B cell (primary cell): ENCODE results near the gene PITX2. TPM values are rescaled to one million over a fixed set of nuclear protein-coding genes. Genes with fewer than 3 reads are reported as not detected.

Experiments
- ATAC-seq: fragments of 200-7000 bp; cut with Tn5 transposase; one replicate; pipeline ENCODE4 v1.10.0; 2021; ENCODE audit warnings: low read depth, mild to moderate bottlenecking, moderate number of reproducible peaks, moderate library complexity
- CTCF ChIA-PET: fragments of 350-600 bp; sonication (Branson Sonifier 250); formaldehyde crosslinking; loops from one replicate; lab custom pipeline; 2021; ENCODE audit warnings: antibody characterized with exemption, inconsistent platforms; lab: Charles Lee
- POLR2A ChIA-PET: fragments of 350-600 bp; sonication (Branson Sonifier 250); formaldehyde crosslinking; loops from one replicate; lab custom pipeline; 2021; ENCODE audit warnings: antibody characterized with exemption; lab: Charles Lee
- DNase-seq: peaks from one replicate; pipeline ENCODE4 v3.0.0; 2013
- H2AFZ ChIP-seq: 2 replicates; pipeline ENCODE4 v1.6.1; 2012; ENCODE audit warnings: mild to moderate bottlenecking, low read depth, low read length; ENCODE audit not compliant: insufficient read depth, poor library complexity, severe bottlenecking
- H3K27ac ChIP-seq, 2 donors: 1 replicate in 1 of 2; 2 replicates in 1 of 2; pipeline ENCODE4 v1.5.1; 2012 to 2013; ENCODE audit warnings: low read length in 2 of 2, mild to moderate bottlenecking in 2 of 2, moderate library complexity in 1 of 2
- H3K27me3 ChIP-seq, 4 experiments: fragments of 200-600 bp in 1 of 4; sonication (generic) in 1 of 4; replicated peaks in 1 of 4; 1 replicate in 2 of 4; 2 replicates in 2 of 4; pipeline versions ENCODE4 v1.6.1 to v1.7.0; 2013 to 2016; ENCODE audit warnings: low read length in 3 of 4, mild to moderate bottlenecking in 2 of 4, mixed read lengths in 1 of 4, moderate library complexity in 1 of 4; ENCODE audit not compliant: insufficient read depth in 4 of 4, control insufficient read depth in 3 of 4; ENCODE audit errors: control extremely low read depth in 1 of 4
- H3K36me3 ChIP-seq, 2 experiments: replicated peaks in 1 of 2; 1 replicate in 1 of 2; 2 replicates in 1 of 2; pipeline versions ENCODE4 v1.6.1 to v1.7.1; 2013; ENCODE audit warnings: low read length in 1 of 2; ENCODE audit not compliant: insufficient read depth in 2 of 2, control insufficient read depth in 1 of 2; ENCODE audit errors: control extremely low read depth in 1 of 2, extremely low read depth in 1 of 2
- H3K4me1 ChIP-seq, 2 donors: fragments of 200-600 bp in 1 of 2; sonication (generic) in 1 of 2; 1 replicate in 1 of 2; 2 replicates in 1 of 2; pipeline versions ENCODE4 v1.5.1 to v1.6.1; 2013 to 2017; ENCODE audit warnings: low read length in 2 of 2; ENCODE audit not compliant: control insufficient read depth in 2 of 2, insufficient read depth in 2 of 2
- H3K4me2 ChIP-seq: replicated peaks from 2 replicates; pipeline ENCODE3; 2012; ENCODE audit warnings: mild to moderate bottlenecking, low read depth, low read length; ENCODE audit not compliant: poor library complexity, severe bottlenecking
- H3K4me3 ChIP-seq, 5 experiments: fragments of 200-600 bp in 1 of 5; sonication (generic) in 1 of 5; 1 replicate in 3 of 5; 2 replicates in 2 of 5; pipeline versions ENCODE4 v1.5.1 to v1.7.0; 2011 to 2016; ENCODE audit warnings: low read length in 4 of 5, mild to moderate bottlenecking in 4 of 5, low read depth in 2 of 5, control low read depth in 1 of 5, moderate library complexity in 1 of 5; ENCODE audit not compliant: insufficient read depth in 1 of 5; ENCODE audit errors: control extremely low read depth in 1 of 5, extremely low read depth in 1 of 5
- H3K79me2 ChIP-seq: fragments of 200-600 bp; sonication (generic); one replicate; pipeline ENCODE4 v1.6.0; 2016; ENCODE audit warnings: low read length; ENCODE audit not compliant: control insufficient read depth, insufficient read depth
- H3K9ac ChIP-seq: fragments of 200-600 bp; sonication (generic); 2 replicates; pipeline ENCODE4 v1.6.1; 2017; ENCODE audit warnings: mild to moderate bottlenecking, low read length, moderate library complexity
- H3K9me3 ChIP-seq, 3 donors: one replicate each; pipeline versions ENCODE4 v1.6.1 to v1.7.1; 2013; ENCODE audit warnings: low read length in 2 of 3; ENCODE audit not compliant: control insufficient read depth in 2 of 3, insufficient read depth in 1 of 3; ENCODE audit errors: control extremely low read depth in 1 of 3
- H4K20me1 ChIP-seq: 2 replicates; pipeline ENCODE4 v1.6.0; 2012; ENCODE audit warnings: mild to moderate bottlenecking, low read length; ENCODE audit not compliant: insufficient read depth, control insufficient read depth, poor library complexity, severe bottlenecking
- H3K27ac Mint-ChIP-seq: one replicate; pipeline ENCODE4 v1.8.0; 2021; ENCODE audit warnings: mixed read lengths
- H3K27me3 Mint-ChIP-seq: one replicate; pipeline ENCODE4 v1.8.0; 2021; ENCODE audit warnings: mixed read lengths
- H3K4me1 Mint-ChIP-seq: one replicate; pipeline ENCODE4 v1.8.0; 2021; ENCODE audit warnings: mixed read lengths
- H3K4me3 Mint-ChIP-seq: one replicate; pipeline ENCODE4 v1.8.0; 2021; ENCODE audit warnings: mixed read lengths
- H3K9me3 Mint-ChIP-seq: one replicate; pipeline ENCODE4 v1.8.0; 2022; ENCODE audit warnings: mixed read lengths; ENCODE audit not compliant: insufficient read depth
- CTCF ChIP-seq: fragments of 200-600 bp; IDR thresholded peaks from one replicate; pipeline ENCODE4 v1.8.0; 2022; ENCODE audit warnings: antibody characterized with exemption, mild to moderate bottlenecking
- EZH2 ChIP-seq: IDR thresholded peaks from 2 replicates; pipeline ENCODE4 v1.6.1; 2012; ENCODE audit warnings: borderline replicate concordance, low read depth, mild to moderate bottlenecking, moderate library complexity, low read length; ENCODE audit not compliant: insufficient read depth, poor library complexity, severe bottlenecking
- WGBS: methylation state at CpG from one replicate; pipeline ENCODE4 v1.1.5; 2013; ENCODE audit warnings: missing lambda C conversion rate; ENCODE audit not compliant: insufficient coverage; 5-methylcytosine and 5-hydroxymethylcytosine counted together
- intact Hi-C: fragments of 100-400 bp; cut with micrococcal nuclease; formaldehyde crosslinking; loops from one replicate; pipeline ENCODE4 v1.10.0; 2022
- polyA plus RNA-seq: library from polyadenylated mRNA; depleted of rRNA; stranded (reverse); fragments of >200 nt; gene quantifications from 2 replicates; pipeline ENCODE4 v1.2.3, GENCODE V29; 2012
- total RNA-seq, 2 donors: library from RNA; stranded (reverse); fragments of 120-200 nt in 1 of 2; gene quantifications; 1 replicate in 1 of 2; 2 replicates in 1 of 2; pipeline versions ENCODE4 v1.2.3 to v1.2.4, GENCODE V29; 2013 to 2022

The PITX2 gene
- total and polyA plus RNA-seq, 2 donors (not counting 1 experiment from before 2014, with no cell fraction given): not detected

- WGBS: 75% methylated on average over 1 of the region's 1 CpG
- no peaks in the 10 kb centered on the region for H3K9me3 Mint-ChIP-seq
- Histone ChIP-seq H3K4me1 (no peaks in the 10 kb centered on the region), H3K4me2 (no peak overlapping the region), H3K36me3 (no peaks in the 10 kb centered on the region), H2AFZ (no peak overlapping the region), H3K9me3 (peaks cover 0 to 8% (median 2%) of the 10 kb centered on the region in 3 donors), H3K9ac (no peak overlapping the region), H3K27me3 (peaks cover 0 to 57% (median 39%) of the 10 kb centered on the region in 4 experiments), H3K4me3 (no peak overlapping the region), H3K27ac (no peak overlapping the region), H3K79me2 (no peaks in the 10 kb centered on the region), H4K20me1 (no peaks in the 10 kb centered on the region)
- ATAC-seq (no peak), DNase-seq (no peak)
- peaks cover 65% of the 10 kb centered on the region for H3K27me3 Mint-ChIP-seq
- POLR2A ChIA-PET: no interaction called here
- H3K4me1 Mint-ChIP-seq: no peaks in the 10 kb centered on the region
- H3K27ac Mint-ChIP-seq: no peak overlapping the region
- CTCF ChIA-PET: interaction anchor here (0.5 kb wide), 1 partner anchor 416 kb away, joined by 3 read pairs; no protein-coding TSS in a partner anchor
- intact Hi-C loops: no loop called here
- TF ChIP-seq EZH2 (no peak), CTCF (no peak)
- no peak overlapping the region for H3K4me3 Mint-ChIP-seq
Observed at GRCh38 chr4:110643096-110643495, 20.2 kb upstream of the PITX2 start.

GRCh38 chr4:110641218-110641617 lies 18.3 kb upstream of the PITX2 start:
- Histone ChIP-seq H3K4me2 (no peak overlapping the region), H3K4me1 (peaks cover 0 to 2% of the 10 kb centered on the region in 2 donors), H3K27me3 (peaks cover 0 to 59% (median 56%) of the 10 kb centered on the region in 4 experiments), H2AFZ (no peak overlapping the region), H4K20me1 (no peaks in the 10 kb centered on the region), H3K9ac (no peak overlapping the region), H3K9me3 (peaks cover 0 to 24% (median 2%) of the 10 kb centered on the region in 3 donors), H3K27ac (no peak overlapping the region), H3K4me3 (no peak overlapping the region), H3K36me3 (no peaks in the 10 kb centered on the region), H3K79me2 (no peaks in the 10 kb centered on the region)
- no peak overlapping the region for H3K27ac Mint-ChIP-seq
- intact Hi-C loops: no loop called here
- H3K27me3 Mint-ChIP-seq: peaks cover 69% of the 10 kb centered on the region
- TF ChIP-seq EZH2 (no peak), CTCF (no peak)
- WGBS: 19% methylated on average over 18 of the region's 18 CpGs
- DNase-seq (no peak), ATAC-seq (no peak)
- no peaks in the 10 kb centered on the region for H3K9me3 Mint-ChIP-seq
- ChIA-PET POLR2A (no interaction called here), CTCF (no interaction called here)
- no peak overlapping the region for H3K4me3 Mint-ChIP-seq
- no peaks in the 10 kb centered on the region for H3K4me1 Mint-ChIP-seq
